GM19395 (cell line): ENCODE results near the gene CALHM5.

Experiments used
- ATAC-seq: cut with Tn5 transposase; IDR thresholded peaks from one replicate; pipeline ENCODE4 v1.9.1; 2021; ENCODE audit warnings: mild to moderate bottlenecking, moderate library complexity; ENCODE audit not compliant: unreplicated experiment

The CALHM5 gene

DNA sequence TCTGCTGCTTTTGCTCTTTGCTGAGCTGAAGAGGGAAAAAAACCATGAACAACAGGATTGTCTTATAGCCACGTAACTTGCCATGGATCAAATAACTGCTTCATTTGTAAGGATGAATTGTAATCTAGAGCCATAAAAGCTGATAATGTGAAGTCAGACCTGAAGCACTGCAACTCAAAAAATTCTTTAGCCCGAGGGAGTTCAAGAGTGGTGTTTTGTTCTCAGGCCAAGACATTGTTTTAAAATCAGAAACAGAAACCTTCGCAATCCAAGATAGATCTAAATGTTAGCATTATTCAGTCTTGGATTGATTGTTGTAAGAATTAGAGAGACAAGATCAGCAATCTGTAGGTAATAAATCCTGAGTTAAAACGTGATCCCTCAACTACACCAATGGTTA, 34.2 kb downstream of the CALHM5 start, which contains the start of gene TRAPPC3L:
TSS of gene TRAPPC3L (minus strand) at position 34 of the 400 bp plus-strand sequence. CDS start 170 bp downstream, outside the sequence.
- no peak for ATAC-seq

DNA sequence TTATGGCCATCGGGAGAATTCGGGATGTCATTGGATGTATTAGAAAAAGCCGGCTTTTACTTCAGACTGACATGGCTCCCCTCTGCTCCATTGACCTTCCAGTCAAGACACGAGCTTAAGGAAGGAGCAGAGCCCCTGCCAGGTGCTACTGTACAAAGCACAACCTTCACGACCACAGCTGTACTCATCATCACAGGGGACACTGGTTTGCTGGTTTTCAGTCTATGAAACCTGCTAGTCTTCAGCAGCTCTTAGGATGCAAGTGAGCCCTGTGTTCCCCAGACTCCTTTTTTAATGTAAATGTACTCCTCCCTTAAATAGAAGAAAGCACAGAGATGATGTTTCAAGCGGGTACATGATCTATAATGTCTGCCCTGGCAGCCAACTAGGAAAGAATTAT, 35.9 kb downstream of the CALHM5 start:
- ATAC-seq: no peak

DNA sequence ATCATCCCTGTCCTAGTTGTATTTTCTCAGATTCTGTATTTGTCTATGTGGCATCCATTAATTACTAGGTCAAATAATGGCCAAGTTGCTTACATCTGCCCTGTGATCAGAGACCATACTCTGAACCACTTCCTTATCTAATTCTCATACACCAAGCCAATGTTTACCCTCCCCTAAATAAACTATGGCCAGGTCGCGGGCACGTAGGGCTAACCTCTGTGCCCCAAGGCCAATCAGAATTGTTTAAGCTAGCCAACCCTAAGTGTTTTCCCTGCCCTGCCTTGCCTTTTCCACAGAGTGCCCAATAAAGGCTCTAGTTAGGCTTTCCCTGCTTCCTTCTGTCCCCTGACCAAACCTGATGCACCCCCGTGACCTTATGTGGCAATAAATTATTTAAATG, 39.4 kb downstream of the CALHM5 start:
- no peak for ATAC-seq

DNA sequence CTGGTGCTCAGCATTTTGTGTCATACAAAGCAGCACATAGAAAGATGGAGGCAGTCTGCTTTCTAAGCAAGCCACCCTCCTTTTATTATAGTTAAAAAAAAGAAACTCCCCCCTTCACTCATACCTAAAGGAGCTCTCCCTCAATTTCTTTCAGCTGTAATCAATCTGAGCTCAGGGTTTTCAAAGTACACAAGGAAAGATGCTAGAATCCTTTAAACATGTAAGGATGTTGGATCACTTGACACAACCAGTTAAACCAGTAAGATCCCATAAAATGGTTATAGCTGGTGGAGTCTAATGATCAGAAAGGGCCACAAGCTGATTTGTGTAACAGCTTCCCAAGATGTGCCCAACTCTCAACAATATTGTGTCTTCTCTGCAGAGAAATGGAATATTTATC, 42.0 kb downstream of the CALHM5 start, which contains the start of gene CALHM4:
TSS of gene CALHM4 (plus strand) at position 301 of the 400 bp plus-strand sequence. CDS start at position 344, 43 bp downstream.
- no peak for ATAC-seq

DNA sequence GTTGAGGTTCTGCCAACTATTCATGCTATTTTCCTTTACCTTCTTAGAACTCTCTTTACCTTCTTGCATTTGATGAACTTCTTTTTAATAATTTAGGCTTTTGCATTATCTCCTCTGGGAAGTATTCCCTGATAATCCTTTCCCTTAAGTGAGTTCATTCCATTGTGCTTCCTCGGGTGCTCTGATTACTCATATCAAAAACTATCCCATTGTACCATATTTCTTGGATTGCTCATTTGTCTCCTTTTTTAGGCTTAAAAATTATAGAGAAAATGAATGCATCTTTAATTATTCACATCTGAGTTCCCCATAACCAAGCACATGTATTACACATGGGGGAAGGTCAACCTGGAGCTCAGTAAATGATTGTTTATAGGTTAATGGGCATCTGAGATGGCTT, 44.6 kb downstream of the CALHM5 start:
- ATAC-seq: no peak

DNA sequence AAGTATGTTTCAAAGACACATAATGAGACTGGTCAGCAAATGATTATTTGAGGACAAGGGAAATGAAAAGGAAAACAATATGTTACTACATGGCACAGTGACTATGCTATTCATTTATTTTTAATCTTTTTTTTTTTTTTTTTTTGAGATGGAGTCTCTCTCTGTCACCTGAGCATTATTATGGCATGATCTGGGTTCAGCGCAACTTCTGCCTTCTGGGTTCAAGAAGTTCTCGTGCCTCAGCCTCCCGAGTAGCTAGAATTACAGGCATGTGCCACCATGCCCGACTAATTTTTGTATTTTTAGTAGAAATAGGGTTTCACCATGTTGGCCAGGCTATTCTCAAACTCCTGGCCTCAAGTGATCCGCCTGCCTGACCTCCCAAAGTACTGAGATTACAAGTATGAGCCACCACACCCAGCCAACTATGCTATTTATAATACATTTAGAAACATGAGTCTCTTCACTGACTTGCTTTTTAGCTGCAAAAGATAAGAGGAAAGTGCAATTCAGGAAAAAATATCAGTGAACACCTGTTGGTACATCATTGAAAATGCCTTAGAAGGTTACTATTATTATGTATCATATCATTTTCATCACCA, 45.5 kb downstream of the CALHM5 start:
- ATAC-seq: no peak

DNA sequence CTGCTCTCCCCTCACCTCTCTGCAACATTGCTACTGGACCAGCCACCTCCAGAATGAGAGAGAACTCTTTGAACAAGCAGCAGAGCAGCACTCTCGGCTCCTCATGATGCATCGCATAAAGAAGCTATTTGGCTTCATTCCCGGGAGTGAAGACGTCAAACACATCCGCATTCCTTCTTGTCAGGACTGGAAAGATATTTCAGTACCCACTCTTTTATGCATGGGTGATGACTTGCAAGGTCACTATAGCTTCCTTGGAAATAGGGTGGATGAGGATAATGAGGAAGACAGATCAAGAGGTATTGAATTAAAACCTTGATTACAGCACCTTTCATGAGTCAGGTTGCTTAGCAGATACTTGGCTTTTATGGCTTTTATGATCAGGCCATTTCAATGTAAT, 46.5 kb downstream of the CALHM5 start:
- no peak for ATAC-seq

DNA sequence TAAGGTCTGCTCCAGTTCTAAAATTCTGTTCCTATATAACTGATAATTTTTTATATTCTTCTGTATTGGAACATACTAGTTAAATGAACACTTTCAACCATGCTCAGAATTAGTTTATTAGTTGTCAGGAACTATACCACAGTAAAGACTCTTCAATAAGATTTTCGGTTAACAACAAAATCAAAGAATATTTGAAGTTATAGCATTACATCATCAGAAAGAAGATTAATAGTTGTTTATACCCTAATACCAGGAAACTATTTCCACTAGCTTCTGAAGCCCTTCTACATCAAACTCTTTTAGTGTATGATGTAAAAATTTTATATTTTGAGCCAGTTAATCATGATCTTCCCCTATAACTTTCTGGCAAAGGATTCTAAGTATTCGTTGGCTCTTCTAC, 48.7 kb downstream of the CALHM5 start:
- no peak for ATAC-seq

DNA sequence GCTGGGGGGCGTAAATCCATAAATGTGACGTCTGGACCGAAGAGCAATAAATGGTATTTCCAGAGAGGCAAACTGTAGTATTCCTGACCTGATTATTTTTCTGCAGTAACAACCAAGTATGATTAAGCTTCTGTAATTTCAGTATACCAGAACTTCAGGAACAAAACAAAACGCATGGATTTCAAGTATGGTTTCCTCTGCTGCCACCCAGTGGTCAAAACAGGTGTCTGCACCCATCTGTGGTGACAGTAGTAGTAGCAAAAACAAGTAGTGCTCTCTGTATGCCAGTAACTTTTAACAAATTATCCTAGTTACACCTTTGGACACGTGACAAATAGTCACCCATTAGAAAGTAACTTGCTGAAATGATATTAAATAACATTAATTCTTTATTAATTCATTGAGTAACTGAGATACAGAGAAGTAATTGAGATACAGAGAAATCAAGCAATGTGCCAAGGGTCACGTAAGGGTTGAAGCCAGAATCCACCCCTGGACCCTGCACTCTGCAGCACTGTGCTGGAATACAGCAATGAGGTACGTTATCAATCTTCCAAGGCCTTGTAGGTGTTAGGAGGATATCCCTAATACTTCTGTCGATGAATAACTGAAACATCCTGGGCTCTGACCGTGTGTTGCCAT, 50.1 kb downstream of the CALHM5 start:
- peak; percentile 80 for ATAC-seq

DNA sequence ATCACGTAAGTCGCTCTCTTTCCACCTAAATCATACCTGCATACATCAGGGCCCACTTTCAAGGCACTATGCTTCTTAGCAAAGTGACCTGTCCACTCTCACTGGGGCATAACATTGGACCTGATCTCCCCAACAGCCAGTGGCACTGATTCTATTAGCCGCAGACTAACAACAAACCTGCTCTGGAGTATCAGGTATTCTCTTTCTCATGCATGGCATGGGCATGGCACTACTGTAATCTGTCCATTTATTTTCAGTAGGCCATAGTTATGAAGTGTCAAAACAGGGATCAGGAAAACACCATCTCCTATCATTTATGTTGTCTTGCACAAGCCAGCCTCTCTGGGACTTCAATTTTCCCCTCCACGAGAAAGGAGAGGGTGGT, 50.6 kb downstream of the CALHM5 start:
- ATAC-seq: no peak

DNA sequence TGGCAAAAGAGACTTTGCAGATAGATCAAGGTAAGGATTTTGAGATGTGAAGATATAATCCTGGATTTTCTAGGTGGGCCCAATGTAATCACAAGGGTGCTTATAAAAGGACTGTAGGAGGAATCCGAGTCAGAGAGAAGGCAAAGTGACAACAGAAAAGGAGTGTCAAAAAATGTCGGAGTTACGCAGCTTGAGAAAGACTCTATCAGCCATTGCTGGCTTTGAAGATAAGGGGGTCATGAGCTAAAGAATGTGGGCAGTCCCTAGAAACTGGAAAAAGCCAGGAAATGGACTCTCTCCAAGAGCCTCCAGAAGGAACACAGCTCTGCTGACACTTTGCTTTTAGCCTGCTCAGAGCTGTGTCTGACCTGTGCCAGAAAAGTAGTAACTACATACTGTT, 51.2 kb downstream of the CALHM5 start:
- ATAC-seq: no peak

DNA sequence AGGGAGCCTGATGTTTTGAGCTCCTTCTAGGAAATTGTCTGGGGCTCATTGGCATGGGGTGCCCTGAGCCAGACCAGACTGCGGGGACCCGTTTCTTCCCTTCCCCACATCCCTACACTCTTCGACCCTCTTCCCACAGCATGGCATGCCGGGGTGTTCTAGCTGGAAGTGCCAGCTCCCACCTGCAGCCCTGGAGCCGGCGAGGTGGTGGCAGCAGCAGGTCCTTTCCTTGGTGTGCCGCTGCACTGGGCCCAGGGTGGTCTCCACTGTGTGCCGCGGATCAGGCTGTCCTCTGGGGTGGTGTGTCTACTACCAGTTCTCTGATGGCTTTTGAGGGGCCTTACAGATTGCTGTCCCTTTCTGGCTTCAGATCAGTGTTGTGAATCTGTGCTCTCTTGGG, 52.4 kb downstream of the CALHM5 start:
- no peak for ATAC-seq

DNA sequence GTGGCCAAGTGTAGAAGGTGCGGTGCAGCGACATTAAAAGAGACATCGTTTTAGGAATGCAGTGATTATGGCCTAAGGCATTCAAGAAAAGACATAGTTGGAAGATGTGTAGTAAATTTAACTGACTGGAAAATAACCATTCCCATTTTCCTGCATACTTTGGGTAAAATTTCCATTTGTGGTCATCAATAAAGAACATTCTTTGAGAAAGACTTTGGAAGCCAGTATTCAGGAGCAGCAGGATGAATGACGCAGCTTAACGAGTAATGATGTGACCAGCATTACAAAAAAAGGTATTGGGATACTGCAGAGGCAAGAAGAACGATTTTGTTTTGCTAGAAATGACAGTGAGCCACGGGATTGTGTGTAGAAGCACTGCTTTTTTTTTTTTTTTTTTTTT, 52.9 kb downstream of the CALHM5 start:
- ATAC-seq: no peak

DNA sequence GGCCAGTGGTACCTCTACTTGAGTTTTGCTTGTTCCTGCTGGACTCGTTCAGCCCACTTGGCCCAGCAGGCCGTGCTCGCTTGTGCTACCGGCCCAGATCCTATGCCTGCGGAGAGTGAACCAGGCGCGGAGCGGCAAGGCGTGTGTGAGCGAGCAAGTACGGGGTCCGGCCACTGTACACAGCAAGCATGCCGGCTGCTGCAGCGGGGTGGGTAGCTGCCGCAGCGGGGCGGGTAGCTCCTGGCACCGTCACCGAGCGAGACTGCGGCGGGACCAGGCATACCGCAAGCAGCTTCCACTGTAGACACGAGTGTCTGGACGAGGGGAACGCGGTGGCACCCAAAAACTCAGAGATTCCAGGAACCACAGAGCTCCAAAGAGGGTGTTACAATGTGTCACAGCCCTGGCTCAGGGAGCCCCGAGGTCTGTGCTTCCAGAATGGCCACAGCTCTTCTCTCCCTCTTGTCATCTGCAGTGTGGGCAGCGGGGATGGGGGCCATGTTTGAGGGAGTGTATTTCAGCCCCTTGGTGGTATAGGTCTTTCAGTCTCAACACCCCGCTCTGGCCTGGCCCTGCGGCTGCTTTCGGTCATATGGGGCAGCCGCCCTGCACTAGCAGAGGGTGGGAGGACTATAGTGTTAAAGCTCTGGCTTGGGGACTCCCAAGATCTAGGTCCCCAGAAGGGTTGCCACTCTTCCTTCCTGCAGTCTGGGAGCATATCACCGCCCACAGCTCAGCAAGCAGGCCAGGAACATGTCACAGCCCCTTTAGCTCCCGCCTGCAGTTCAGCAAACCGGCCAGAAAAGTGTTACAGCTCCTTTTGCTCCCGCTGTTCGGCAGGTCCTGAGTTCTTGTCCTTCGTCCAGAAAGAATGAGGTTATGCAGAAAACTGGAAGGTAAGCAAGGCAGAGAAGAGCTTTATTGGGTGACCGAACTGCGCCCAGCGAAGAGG, 53.8 kb downstream of the CALHM5 start:
- ATAC-seq: no peak

DNA sequence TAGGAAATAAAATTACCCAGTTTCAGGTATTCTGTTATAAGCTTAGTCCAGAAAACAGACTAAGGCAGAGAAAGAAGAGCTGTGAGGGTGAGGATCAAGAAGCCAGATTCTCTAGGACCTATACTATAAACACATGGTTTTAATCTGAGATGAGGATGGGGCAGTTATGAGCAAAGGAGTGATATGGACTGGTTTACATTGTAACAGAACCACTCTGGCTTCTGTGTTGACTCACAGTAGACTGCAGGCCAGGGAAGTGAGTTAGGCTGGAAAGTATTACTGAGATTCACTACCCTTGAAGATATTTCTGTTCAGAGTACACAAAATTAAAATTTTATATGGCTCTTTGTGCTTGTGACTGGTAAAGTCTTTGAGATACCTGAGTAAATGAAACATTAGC, 56.7 kb downstream of the CALHM5 start:
- ATAC-seq: no peak

DNA sequence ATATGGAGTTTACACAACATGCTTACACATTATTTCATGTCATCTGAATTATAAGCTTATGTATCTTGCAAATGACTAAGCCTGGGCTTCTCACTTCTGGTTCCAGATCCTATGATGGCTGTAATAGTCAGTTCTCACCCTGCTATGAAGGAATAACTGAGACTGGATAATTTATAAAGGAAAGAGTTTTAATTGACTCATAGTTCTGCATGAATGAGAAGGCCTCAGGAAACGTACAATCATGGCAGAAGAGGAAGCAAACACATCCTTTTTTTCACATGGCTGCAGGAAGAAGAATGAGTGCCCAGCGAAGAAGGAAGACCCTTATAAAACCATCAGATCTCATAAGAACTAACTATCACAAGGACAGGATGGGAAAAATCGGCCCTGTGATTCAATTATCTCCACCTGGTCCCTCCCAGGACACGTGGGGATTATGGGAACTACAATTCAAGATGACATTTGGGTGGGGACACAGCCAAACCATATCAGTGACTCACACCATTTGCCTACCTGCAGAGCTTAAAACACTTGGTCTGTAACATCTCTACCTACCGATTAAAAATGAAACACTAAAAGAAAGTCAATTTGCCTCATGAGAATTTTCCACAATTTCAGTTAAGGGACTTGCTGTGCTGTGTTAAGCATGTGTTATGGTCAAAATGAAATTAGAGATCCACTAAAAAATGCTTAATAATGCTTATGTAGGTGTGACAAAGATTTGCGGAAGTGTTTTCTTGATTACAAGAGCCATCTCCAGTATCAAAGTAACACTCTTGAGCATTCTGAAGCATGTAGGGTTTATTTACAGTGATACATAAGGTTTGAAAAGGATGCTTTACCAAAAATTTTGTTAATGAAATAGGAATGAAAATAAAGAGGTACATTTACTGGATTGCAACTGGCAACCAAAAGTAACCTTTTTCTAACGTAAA, 57.6 kb downstream of the CALHM5 start:
- ATAC-seq: no peak

DNA sequence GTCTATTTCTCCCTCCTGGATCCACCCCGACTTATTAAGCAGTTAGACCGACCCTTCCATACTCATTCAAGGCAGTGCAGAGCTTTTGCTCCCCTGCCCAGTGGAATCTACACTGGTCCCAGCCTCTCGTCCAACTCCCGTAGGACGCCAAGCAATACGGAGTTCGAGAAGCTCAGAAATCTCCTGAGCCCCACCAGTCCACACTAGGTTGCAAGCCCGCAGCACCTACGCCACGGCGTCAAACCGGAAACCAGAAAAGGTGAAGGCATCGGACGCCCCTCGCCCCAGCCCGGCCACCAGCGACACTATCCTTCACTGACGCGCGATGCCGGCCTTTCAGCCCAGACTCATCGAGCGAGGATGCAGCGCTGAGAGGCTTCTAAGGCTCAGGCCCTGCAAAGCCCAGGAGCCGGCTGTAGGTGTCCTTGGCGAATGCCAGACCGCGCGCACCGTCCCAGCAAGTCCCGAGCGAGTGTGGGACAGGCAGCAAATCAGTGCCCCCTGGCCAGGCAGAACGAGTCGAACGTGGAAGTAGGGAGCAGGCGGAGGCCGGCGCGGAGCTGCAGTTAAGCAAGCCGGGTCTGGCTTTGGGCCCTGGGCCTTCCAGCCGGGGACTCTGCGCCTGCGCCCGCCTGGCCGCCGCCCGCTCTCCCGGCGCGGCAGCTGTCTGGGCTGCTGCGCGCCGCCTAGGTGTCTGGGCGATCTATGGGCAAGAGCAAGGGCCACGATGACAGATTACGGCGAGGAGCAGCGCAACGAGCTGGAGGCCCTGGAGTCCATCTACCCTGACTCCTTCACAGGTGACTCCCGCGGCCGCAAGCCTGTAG, 59.6 kb downstream of the CALHM5 start, which contains the start of gene RWDD1:
TSS of gene RWDD1 (plus strand) at position 649 of the 827 bp plus-strand sequence. CDS start at position 728, 79 bp downstream.
- ATAC-seq: peak; percentile 97

DNA sequence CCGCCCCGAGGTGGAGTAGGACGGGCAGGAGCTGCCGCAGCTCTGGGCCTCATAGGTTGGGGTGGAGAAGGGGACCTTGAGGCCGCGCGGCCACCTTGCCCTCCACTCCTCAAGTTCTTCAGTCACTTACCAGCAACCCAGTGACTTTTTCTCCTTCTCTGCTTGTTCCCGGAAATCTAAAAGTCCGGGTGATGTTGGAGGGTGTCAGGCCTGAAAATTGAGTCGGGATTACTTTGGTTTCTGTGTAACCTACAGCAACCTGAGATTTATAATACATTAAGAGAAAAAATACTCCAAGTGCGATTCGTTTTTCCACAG, 60.2 kb downstream of the CALHM5 start:
- peak; percentile 39 for ATAC-seq

DNA sequence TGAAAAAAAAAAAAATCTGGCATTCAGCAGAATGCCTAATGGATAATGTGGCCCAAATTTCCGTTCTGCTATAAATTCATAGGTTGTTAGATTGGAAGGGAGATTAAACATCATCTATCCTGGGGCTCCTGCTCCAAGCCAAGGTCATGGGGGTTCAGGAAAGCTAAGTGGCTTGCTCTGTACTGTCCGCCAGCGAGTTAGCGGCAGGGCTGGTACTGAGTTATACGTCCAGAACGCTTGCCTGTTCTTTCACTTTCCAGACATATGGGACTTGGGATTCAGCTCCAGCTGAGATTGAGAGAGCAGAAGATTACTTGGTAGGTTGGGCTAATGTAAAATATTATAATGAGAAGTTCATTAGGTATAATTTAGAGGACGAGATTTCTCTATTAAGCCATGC, 60.7 kb downstream of the CALHM5 start:
- ATAC-seq: no peak
